Heart left ventricle (tissue), 16 donors: ENCODE results near the gene LRRC75B. TPM values are rescaled to one million over a fixed set of nuclear protein-coding genes. Genes with fewer than 3 reads are reported as not detected.
"Not testable (repeated sequence)": the region's sequence is repeated elsewhere in the genome, so short reads cannot be mapped to it uniquely, and the experiment has no call there.

ENCODE experiments used
- ATAC-seq, 4 donors: fragments of 200-7000 bp; cut with Tn5 transposase; one replicate each; pipeline ENCODE4 v1.9.1; 2020 to 2022; ENCODE audit warnings: moderate library complexity in 4 of 4, mild to moderate bottlenecking in 3 of 4, moderate number of reproducible peaks in 1 of 4
- DNase-seq, 5 donors: peaks; one replicate each; pipeline ENCODE4 v3.0.0-alpha.2; 2020
- H3K27ac ChIP-seq, 12 donors: fragments of 200-600 bp; sonication (generic) in 4 of 12; one replicate each; pipeline versions ENCODE4 v1.5.0 to v1.8.0; 2016 to 2022; ENCODE audit warnings: mild to moderate bottlenecking in 2 of 12
- H3K27me3 ChIP-seq, 9 donors: fragments of 200-600 bp; sonication (generic) in 2 of 9; one replicate each; pipeline versions ENCODE4 v1.5.1 to v1.8.0; 2016 to 2022; ENCODE audit warnings: mild to moderate bottlenecking in 3 of 9
- H3K36me3 ChIP-seq, 9 donors: fragments of 200-600 bp; sonication (generic) in 2 of 9; one replicate each; pipeline versions ENCODE4 v1.5.0 to v1.8.0; 2018 to 2022; ENCODE audit warnings: mild to moderate bottlenecking in 2 of 9
- H3K4me1 ChIP-seq, 12 donors: fragments of 200-600 bp; sonication (generic) in 4 of 12; one replicate each; pipeline versions ENCODE4 v1.5.0 to v1.8.0; 2016 to 2022; ENCODE audit warnings: mild to moderate bottlenecking in 3 of 12
- H3K4me3 ChIP-seq, 12 donors: fragments of 200-600 bp; sonication (generic) in 4 of 12; one replicate each; pipeline versions ENCODE4 v1.5.0 to v1.8.0; 2017 to 2022; ENCODE audit warnings: mild to moderate bottlenecking in 9 of 12, moderate library complexity in 4 of 12
- H3K9me3 ChIP-seq, 12 donors: fragments of 200-600 bp; sonication (generic) in 4 of 12; one replicate each; pipeline versions ENCODE4 v1.5.0 to v1.8.0; 2016 to 2022; ENCODE audit warnings: mild to moderate bottlenecking in 1 of 12
- POLR2A ChIP-seq, 2 donors: fragments of 450-650 bp; IDR thresholded peaks; one replicate each; pipeline ENCODE4 v1.6.1; 2017; ENCODE audit warnings: antibody characterized with exemption in 2 of 2, mild to moderate bottlenecking in 2 of 2, moderate library complexity in 2 of 2
- WGBS, 4 donors: extraction: QIAGEN DNeasy Blood & Tissue Kit in 2 of 4; methylation state at CpG; one replicate each; pipeline versions ENCODE4 v1.1.5 to v1.1.7; 2013 to 2018; 5-methylcytosine and 5-hydroxymethylcytosine counted together
- intact Hi-C, 10 donors: fragments of 100-400 bp; cut with DNase I; formaldehyde crosslinking; loops; one replicate each; pipeline versions ENCODE4 v1.11.1 to v1.14.2; 2022
- polyA plus RNA-seq, 2 donors: library from polyadenylated mRNA; stranded (reverse); fragments of 200-250 nt; gene quantifications; one replicate each; pipeline ENCODE4 v1.2.3, GENCODE V29; 2013
- total RNA-seq, 9 donors: library from RNA; depleted of rRNA in 2 of 9; stranded (reverse); fragments of >200 nt in 2 of 9; fragmentation: NEBNext Ultra II Directional in 3 of 9; extraction: Animal tissue kit (Norgen Biotek cat#: 25700) in 3 of 9; gene quantifications; one replicate each; pipeline versions ENCODE4 v1.1.0 to v1.2.4, GENCODE V29; 2016 to 2023
- TF ChIP-seq, protein P1 (sequence below), 12 donors: fragments of 200-600 bp; sonication (generic) in 4 of 12; IDR thresholded peaks; one replicate each; pipeline versions ENCODE4 v1.5.0 to v1.8.0; 2018 to 2022; ENCODE audit warnings: antibody characterized with exemption in 12 of 12, mild to moderate bottlenecking in 5 of 12
- donor health status: ischemic (EF 13 %, LVEDD 7.1; RV severe dilation, severe dysfunction).
- donor health status: healthy with polysubstance abuse.
- donor health status: DM: no; HTN: yes; CAD: no.
- donor health status: DM: no; HTN: no; CAD: no.
- donor health status: ischemic (EF 25% LVEDD 6.9; RV normal size, moderate dysfunction).
- donor health status: ischemic (EF 25% LVEDD 5.7; RV mildly dilated, moderate dysfunction).
- donor health status: healthy.
- donor health status: DM: yes; HTN: yes; CAD: no.
- donor health status: ischemic (EF 35%, LVEDD 5.7; RV mildly dilated, moderate dysfunction).
- donor health status: nonischemic (EF 11% LVEDD 7.7; RV severe dilation, severe dysfunction).
- donor health status: DM: yes; HTN: yes; CAD: no.
- donor health status: PGD.
- donor health status: ischemic (EF 29% LVEDD 5.4; RV normal size, mild dysfunction).
- donor health status: nonischemic (EF 23%, LVEDD 6.1; RV moderate dilation, normal function).

Gene LRRC75B
- total and polyA plus RNA-seq, 11 donors: 2.6 to 8.0 (median 4.5) TPM

DNA sequence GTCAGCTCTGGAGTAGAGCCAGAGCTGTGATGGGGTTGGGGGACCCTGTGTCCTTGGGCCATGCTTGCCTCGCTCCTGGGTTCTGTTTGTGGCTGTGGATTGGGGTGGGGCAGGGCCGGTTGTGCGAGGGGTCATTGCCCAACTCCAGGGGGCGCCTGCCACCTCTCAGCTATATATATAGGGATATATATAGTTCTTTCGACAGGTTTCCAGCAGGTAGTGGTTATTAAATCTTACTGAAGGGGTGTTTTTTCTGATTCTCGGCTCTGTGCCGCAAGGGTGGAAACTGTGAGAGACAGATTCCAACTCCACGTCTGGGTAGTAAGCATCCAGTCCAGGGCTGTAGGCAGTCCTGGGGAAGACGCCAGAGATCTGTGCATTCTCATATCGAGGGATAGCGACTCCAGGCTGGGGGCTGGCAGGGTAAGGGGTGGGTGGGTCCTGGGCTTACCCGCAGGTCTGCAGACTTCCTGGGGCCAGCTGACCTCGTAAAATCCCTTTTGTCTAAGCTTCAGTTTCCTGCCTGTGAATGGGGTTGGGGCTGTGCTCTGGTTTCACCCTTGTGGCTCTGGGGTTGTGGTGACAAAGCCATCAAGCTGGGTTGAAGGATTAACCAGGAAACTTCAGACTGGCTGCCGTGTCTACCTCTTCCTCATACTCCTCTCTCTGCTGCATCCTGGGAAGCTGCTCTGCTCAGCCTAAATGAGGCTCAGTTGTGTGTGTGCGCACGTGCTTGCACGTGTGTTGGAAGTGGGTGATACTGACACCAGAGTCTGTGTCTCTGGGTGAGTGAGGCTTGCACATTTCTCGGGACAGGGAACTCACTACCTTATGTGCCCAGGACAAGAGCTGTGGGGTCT, 11.1 kb upstream of the LRRC75B start:
- DNase-seq, H3K36me3 ChIP-seq, H3K4me3 ChIP-seq, H3K9me3 ChIP-seq, H3K27me3 ChIP-seq: not testable (repeated sequence)
- ATAC-seq: peak in 1 of 4 donors; percentile 14
- 21 to 48% (median 31%) methylated on average over 11 to 18 of the region's 18 CpGs for WGBS, 4 donors
- TF ChIP-seq, protein P1, sequence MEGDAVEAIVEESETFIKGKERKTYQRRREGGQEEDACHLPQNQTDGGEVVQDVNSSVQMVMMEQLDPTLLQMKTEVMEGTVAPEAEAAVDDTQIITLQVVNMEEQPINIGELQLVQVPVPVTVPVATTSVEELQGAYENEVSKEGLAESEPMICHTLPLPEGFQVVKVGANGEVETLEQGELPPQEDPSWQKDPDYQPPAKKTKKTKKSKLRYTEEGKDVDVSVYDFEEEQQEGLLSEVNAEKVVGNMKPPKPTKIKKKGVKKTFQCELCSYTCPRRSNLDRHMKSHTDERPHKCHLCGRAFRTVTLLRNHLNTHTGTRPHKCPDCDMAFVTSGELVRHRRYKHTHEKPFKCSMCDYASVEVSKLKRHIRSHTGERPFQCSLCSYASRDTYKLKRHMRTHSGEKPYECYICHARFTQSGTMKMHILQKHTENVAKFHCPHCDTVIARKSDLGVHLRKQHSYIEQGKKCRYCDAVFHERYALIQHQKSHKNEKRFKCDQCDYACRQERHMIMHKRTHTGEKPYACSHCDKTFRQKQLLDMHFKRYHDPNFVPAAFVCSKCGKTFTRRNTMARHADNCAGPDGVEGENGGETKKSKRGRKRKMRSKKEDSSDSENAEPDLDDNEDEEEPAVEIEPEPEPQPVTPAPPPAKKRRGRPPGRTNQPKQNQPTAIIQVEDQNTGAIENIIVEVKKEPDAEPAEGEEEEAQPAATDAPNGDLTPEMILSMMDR (IDR thresholded peaks at IDR 0.05): peak in 1 of 12 donors; percentile 17
- Histone ChIP-seq H3K27ac (peak overlapping the region in 2 of 12 donors; percentile 30 to 31), H3K4me1 (peaks cover 0 to 22% (median 0%) of the 10 kb centered on the region in 12 donors)
- intact Hi-C loops: loop anchor here in 1 of 10 donors (10.0 kb wide), 1 partner anchor 929 kb away; no protein-coding TSS in a partner anchor

DNA sequence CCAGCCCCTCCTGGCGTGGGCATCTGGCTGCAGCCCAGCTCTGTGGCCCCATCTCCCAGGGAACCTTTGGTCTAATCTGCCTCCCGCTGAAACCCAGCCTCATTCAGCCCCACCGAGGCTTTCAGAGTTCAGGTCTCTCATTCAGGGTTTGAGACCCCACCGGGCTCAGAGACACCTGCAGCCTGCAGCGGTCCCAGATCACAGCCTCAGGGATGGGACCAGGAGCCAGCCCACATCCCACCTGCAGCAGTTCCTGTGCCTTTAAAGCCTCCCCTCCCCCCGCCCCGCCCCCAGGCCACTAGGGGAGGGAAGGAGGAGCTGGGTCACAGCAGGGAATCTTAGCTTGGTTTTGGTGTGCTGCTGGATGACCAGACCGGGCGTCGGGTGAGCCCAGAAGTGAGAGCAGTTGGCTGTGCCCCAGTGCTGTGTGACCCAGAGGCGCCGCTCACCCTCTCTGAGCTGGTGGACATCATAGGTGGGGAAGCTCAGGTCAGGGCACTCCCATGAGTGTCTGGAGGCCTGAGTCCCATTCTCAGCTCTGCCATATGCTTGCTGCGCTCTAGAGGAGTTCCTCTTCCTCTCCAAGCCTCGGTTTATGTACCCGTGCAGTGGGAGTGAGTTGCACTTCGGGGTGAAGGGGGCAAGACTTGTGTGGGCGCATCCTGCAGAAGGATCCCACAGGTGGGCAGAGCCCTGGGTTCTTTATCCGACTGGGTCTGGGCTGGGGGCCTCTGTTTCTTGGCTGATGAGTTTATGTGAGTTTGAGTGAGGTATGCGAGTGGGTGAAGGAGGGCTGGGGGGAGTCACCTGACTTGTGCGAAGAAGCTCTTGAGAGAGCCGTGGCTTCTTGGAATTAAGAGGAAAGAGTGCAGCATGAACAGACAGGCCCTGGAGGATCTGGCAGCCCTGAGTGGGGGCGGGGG, 10.2 kb upstream of the LRRC75B start, which contains the start of gene GGT1:
GGT1 (plus strand) TSS at position 347 of the 923 bp plus-strand sequence. CDS start 7,889 bp downstream, outside the sequence.
- Histone ChIP-seq H3K4me1 (peaks cover 0 to 22% (median 0%) of the 10 kb centered on the region in 12 donors), H3K27ac (peak within 1 kb of the TSS in 2 of 12 donors; percentile 30 to 31)
- H3K36me3 ChIP-seq, ATAC-seq, DNase-seq, H3K4me3 ChIP-seq, H3K9me3 ChIP-seq, H3K27me3 ChIP-seq: not testable (repeated sequence)
- 70 to 76% (median 75%) methylated on average over 12 to 22 of the region's 22 CpGs for WGBS, 4 donors
- intact Hi-C loops: loop anchor here in 1 of 10 donors (10.0 kb wide), 1 partner anchor 928 kb away; no protein-coding TSS in a partner anchor

DNA sequence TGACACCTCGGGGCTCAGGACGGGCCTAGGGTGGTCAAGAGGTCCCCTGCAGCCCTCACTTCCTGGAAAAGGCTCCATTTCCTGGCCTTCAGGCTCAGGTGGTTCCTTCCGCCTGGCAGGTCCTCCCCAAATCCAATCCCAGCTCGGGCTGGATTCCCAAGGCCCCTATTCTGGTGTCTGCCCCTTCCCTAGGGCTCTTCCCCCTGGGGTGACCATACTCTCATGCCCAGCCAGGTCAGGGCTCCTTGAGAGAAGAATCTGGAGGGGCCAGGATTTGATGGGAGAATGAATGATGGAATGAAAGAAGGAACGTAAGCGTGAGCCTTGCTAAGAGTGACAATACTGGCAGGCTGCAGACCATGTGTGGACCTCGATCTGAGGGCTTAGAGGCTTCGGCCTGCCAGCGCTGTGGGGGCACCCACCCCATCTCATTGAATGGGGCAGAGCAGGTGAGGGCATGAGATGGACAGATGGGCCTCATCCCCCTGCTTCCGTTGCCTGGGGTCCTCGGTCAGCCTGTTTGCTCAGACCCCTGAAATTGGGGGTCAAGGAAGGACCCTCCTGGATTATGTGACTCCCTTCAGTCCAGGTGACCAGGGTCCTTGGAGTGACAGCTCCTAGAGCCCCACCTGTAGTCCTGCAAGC, 9.4 kb upstream of the LRRC75B start:
- intact Hi-C loops: loop anchor here in 1 of 10 donors (10.0 kb wide), 1 partner anchor 927 kb away; no protein-coding TSS in a partner anchor
- 85 to 93% (median 89%) methylated on average over 9 to 11 of the region's 11 CpGs for WGBS, 4 donors
- not testable (repeated sequence) for H3K27me3 ChIP-seq, H3K9me3 ChIP-seq, DNase-seq, H3K36me3 ChIP-seq, H3K27ac ChIP-seq, H3K4me3 ChIP-seq, ATAC-seq
- H3K4me1 ChIP-seq: peaks cover 0 to 22% (median 0%) of the 10 kb centered on the region in 12 donors

DNA sequence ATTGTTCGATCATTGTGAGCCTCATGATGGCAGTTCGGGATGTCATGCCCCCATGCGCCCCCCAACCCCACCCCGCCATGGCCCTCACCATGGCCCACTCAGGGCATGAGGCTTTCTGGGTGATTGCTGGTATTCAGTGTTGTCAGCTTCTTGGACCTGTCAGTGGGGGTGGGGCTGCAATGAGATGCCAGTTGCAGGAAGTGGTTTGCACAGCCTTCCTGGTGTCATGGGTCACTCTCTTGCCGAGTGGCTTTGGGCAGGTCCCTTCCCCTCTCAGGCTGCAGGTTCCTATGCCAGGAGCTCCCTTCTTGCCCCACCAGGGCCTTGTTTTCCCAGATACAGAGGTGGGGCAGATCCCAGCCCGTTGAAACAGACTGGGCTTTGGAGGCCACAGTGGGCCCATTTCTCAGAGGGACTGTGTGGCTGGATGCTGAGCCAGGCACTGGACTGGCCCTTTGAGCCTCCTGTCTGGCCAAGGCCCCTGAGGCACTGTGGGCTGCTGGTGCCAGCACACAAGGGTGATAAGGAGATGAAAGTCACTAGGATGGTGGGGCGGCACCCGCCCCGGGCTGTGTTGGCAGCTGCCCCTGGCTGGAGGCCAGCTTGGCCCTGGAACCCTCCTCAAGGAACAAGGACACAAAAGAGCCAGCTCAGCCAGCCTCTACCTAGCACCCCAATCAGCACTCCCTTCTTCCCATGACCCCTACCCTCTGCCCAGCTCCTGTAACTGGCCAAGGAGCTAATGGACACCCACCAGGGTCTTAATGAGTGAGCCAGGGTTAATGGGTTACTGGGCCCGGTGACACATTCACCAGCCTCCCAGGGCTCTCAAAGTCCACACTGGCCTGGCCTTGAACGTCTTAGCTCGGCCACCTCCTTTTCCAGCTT, 8.6 kb upstream of the LRRC75B start:
- no peaks in the 10 kb centered on the region for H3K36me3 ChIP-seq
- H3K27me3 ChIP-seq: no peaks in the 10 kb centered on the region
- H3K4me3 ChIP-seq: no peak overlapping the region
- intact Hi-C loops: loop anchor here in 1 of 10 donors (10.0 kb wide), 1 partner anchor 927 kb away; no protein-coding TSS in a partner anchor
- peak; percentile 87 to 92 (median 88) for ATAC-seq
- peak; percentile 65 to 88 (median 85) for DNase-seq
- H3K4me1 ChIP-seq: peaks cover 0 to 22% (median 0%) of the 10 kb centered on the region in 12 donors
- H3K27ac ChIP-seq: no peak overlapping the region
- H3K9me3 ChIP-seq: no peaks in the 10 kb centered on the region
- TF ChIP-seq, protein P1 (IDR thresholded peaks at IDR 0.05): no peak
- no peak for TF ChIP-seq POLR2A (IDR thresholded peaks at IDR 0.05)
- 66 to 76% (median 69%) methylated on average over 6 to 12 of the region's 12 CpGs for WGBS, 4 donors

DNA sequence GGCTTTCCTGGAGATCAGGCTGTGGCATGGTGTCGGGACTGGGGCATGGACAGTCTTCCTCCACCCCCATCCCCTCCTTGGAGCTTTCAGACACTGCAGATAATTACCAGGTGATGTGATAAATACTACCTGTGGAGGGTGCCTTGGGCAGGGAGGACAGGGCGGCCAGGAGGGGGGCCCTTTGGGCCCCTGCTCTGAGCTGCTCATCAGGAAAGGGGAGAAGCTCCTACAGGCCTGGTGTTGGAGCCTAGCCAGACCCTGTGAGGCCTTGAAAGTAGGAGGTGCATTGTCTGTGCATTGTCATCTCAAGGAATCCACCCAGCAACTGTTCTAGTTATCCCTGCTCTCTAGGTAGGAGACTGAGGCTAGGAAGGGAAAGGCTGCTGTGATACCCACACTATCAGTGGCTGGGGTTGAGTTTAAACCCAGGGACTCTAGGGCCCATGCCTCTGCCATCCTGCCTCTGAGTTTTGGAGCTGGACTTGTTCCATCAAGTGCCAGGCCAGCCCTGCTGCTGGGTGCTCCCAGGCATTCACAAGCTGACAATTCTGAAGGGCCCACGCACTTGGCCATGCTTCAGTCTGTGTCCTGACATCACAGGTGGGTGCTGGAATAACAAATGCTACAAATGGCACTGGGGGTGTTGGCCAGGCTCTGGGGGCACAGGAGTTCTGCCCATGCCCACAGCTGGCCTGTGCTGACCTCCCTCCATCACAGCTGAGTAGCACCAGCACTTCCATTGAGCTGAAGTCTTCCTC, 7.3 kb upstream of the LRRC75B start:
- not testable (repeated sequence) for H3K27me3 ChIP-seq, DNase-seq, H3K9me3 ChIP-seq, H3K36me3 ChIP-seq, H3K27ac ChIP-seq, ATAC-seq, H3K4me3 ChIP-seq
- intact Hi-C loops: loop anchor here in 1 of 10 donors (10.0 kb wide), 1 partner anchor 925 kb away; no protein-coding TSS in a partner anchor
- WGBS, 4 donors: 82 to 92% (median 87%) methylated on average over 2 to 3 of the region's 3 CpGs
- peaks cover 0 to 22% (median 0%) of the 10 kb centered on the region in 12 donors for H3K4me1 ChIP-seq
